ENCODE measurements around the gene POLD2.

DNA sequence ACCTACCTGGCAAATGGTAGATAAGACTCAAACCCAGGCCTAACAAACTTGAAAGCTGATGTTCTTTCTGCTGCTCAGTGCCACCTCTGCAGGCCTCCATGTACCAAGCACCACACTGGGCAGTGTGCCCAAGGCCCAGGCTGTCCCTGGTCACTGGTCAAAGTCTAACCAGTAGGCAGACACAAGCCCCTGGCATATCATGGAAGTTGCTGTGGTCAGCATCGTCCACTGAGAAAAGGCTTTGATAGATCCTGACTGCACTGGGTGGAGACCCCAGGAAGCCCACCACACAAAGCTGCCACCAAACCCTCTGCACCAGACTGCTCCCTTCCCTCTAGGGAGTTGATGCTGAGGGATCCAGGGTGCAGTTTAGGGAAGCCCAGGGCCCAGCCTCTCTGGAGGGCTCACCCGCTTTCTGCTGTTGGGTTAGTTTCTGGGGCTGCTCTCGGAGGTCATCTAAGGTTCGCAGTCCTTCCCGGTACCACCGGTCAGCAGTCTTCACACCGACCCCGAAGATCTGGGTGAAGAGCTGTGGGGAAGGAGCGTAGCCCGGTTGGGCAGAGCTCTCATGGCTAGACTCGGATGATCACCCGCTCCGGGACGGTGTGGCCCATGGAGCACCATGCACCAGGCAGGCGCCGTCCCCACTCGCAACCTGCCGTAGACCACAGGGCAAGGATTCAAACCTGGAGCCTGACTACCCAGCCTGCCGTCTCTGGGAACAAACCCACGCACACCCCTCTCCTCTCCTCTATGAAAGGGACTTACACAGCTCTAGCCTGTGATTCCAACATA is 47.0 kb downstream of the POLD2 start:
- TF ChIP-seq, protein P1, sequence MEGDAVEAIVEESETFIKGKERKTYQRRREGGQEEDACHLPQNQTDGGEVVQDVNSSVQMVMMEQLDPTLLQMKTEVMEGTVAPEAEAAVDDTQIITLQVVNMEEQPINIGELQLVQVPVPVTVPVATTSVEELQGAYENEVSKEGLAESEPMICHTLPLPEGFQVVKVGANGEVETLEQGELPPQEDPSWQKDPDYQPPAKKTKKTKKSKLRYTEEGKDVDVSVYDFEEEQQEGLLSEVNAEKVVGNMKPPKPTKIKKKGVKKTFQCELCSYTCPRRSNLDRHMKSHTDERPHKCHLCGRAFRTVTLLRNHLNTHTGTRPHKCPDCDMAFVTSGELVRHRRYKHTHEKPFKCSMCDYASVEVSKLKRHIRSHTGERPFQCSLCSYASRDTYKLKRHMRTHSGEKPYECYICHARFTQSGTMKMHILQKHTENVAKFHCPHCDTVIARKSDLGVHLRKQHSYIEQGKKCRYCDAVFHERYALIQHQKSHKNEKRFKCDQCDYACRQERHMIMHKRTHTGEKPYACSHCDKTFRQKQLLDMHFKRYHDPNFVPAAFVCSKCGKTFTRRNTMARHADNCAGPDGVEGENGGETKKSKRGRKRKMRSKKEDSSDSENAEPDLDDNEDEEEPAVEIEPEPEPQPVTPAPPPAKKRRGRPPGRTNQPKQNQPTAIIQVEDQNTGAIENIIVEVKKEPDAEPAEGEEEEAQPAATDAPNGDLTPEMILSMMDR (IDR thresholded peaks at IDR 0.05) = no peak
- TF ChIP-seq RELA (CRISPR knock-in tag; IDR thresholded peaks at IDR 0.05; ENCODE audit: borderline replicate concordance) (no peak), CREB1 (CRISPR knock-in tag; IDR thresholded peaks at IDR 0.05) (no peak), NFE2L1 (CRISPR knock-in tag; IDR thresholded peaks at IDR 0.05) (no peak)
- TF ChIP-seq, protein P2, sequence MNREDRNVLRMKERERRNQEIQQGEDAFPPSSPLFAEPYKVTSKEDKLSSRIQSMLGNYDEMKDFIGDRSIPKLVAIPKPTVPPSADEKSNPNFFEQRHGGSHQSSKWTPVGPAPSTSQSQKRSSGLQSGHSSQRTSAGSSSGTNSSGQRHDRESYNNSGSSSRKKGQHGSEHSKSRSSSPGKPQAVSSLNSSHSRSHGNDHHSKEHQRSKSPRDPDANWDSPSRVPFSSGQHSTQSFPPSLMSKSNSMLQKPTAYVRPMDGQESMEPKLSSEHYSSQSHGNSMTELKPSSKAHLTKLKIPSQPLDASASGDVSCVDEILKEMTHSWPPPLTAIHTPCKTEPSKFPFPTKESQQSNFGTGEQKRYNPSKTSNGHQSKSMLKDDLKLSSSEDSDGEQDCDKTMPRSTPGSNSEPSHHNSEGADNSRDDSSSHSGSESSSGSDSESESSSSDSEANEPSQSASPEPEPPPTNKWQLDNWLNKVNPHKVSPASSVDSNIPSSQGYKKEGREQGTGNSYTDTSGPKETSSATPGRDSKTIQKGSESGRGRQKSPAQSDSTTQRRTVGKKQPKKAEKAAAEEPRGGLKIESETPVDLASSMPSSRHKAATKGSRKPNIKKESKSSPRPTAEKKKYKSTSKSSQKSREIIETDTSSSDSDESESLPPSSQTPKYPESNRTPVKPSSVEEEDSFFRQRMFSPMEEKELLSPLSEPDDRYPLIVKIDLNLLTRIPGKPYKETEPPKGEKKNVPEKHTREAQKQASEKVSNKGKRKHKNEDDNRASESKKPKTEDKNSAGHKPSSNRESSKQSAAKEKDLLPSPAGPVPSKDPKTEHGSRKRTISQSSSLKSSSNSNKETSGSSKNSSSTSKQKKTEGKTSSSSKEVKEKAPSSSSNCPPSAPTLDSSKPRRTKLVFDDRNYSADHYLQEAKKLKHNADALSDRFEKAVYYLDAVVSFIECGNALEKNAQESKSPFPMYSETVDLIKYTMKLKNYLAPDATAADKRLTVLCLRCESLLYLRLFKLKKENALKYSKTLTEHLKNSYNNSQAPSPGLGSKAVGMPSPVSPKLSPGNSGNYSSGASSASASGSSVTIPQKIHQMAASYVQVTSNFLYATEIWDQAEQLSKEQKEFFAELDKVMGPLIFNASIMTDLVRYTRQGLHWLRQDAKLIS (CRISPR knock-in tag; IDR thresholded peaks at IDR 0.05; ENCODE audit: borderline replicate concordance) = no peak
- TF ChIP-seq, protein P3, sequence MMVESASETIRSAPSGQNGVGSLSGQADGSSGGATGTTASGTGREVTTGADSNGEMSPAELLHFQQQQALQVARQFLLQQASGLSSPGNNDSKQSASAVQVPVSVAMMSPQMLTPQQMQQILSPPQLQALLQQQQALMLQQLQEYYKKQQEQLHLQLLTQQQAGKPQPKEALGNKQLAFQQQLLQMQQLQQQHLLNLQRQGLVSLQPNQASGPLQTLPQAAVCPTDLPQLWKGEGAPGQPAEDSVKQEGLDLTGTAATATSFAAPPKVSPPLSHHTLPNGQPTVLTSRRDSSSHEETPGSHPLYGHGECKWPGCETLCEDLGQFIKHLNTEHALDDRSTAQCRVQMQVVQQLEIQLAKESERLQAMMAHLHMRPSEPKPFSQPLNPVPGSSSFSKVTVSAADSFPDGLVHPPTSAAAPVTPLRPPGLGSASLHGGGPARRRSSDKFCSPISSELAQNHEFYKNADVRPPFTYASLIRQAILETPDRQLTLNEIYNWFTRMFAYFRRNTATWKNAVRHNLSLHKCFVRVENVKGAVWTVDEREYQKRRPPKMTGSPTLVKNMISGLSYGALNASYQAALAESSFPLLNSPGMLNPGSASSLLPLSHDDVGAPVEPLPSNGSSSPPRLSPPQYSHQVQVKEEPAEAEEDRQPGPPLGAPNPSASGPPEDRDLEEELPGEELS (CRISPR knock-in tag; IDR thresholded peaks at IDR 0.05) = no peak
- TF ChIP-seq, protein P4, sequence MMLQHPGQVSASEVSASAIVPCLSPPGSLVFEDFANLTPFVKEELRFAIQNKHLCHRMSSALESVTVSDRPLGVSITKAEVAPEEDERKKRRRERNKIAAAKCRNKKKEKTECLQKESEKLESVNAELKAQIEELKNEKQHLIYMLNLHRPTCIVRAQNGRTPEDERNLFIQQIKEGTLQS (CRISPR knock-in tag; conservative IDR thresholded peaks at IDR 0.05) = no peak

Data from WTC11 (cell line).